Measurements from ENCODE around the gene HECW1.

Gene HECW1

DNA sequence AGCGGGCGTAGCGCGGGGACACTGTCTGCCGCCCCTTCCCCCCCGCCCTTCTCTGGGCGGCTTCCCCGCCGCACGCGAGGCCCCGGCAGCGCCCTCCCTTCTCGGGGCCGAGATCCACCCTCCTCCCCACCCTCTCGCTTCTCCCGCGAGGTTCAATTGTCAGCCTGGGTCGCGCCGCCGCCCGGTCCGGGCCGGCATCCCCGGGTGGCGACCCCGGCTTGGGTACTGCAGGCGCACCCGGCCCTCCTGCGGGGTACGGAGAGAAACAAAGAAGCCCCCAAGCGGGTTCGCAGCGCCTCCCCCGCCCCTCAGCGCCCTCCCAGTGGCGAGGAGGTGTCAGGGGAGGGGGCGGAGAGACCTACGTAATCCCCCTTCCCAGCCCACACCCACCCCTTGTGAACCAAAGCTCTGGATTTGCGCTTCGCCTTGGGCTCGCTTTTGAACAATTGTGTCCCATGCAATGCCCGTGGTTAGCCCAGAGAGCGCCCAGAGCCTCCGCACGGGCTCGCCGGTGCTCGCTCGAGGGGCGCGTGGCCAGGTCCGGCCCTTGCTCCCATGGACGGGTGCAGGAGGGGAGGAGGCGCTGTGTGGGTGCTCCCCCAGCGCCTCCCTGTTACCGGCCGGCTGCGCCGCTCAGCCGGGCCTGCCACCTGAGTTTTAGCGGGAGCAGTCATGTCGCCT, 634 bp downstream of the HECW1 start:
- TF ChIP-seq, protein P1, sequence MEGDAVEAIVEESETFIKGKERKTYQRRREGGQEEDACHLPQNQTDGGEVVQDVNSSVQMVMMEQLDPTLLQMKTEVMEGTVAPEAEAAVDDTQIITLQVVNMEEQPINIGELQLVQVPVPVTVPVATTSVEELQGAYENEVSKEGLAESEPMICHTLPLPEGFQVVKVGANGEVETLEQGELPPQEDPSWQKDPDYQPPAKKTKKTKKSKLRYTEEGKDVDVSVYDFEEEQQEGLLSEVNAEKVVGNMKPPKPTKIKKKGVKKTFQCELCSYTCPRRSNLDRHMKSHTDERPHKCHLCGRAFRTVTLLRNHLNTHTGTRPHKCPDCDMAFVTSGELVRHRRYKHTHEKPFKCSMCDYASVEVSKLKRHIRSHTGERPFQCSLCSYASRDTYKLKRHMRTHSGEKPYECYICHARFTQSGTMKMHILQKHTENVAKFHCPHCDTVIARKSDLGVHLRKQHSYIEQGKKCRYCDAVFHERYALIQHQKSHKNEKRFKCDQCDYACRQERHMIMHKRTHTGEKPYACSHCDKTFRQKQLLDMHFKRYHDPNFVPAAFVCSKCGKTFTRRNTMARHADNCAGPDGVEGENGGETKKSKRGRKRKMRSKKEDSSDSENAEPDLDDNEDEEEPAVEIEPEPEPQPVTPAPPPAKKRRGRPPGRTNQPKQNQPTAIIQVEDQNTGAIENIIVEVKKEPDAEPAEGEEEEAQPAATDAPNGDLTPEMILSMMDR (IDR thresholded peaks at IDR 0.05; ENCODE audit: extremely low read depth, missing control alignments): no peak
- DNase-seq (ENCODE audit: low spot score): peak; percentile 43

DNA sequence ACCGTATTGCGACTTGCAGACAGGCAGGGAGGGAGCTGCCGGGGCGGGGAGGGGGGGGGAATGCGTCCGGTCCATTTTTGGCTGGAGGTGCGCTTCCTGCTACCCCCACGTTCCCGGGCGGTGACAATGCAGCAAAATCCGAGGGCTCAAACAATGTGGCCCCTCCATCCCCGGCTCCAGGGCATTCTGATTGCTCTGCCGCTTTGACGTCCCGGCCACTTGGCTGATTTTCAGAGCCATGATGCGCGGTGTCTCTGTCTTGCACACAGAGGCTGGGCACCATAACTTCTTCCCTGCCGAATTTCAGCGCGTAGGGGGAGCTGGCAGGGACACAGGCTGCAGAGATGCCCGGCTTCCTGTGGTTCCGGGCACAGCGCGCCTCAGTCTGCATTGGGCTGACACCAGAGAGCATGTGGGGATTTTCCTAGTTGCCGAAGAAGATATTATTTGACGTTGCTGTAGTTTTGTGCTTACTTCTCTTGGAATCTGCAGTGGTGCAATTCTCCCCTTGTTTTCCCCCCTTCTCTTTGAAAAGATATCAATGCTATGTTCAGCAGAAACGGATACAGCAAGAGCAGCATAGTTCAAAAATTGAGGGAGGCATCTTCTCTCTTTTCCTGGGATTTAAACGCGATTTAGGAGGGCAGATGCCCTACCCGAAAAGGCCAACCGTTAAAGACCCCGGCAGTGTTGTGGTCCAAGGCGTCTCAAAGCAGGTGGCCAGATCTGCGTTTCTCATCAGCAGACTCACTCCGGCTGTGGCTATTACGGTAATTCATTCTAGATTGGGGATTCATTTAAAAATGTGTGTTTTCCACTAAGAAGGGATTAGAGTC, 1.4 kb downstream of the HECW1 start:
- TF ChIP-seq, protein P1 (IDR thresholded peaks at IDR 0.05; ENCODE audit: extremely low read depth, missing control alignments): no peak
- DNase-seq (ENCODE audit: low spot score): peak; percentile 31

DNA sequence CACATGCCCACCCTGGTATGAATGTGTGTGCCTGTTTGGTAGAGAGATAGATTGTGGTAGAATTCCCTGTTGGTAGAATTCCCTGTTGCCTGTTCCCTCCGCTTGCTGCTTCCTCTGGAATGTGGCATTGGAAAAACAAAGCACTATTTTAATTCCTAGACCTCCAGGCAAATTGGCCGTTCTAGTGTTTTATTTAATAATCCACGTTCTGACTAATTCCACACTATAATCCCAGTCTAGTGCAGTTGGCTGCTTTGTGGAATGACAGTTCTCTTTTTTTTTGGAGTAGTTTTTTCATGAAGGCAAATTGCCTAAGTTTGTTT, 2.0 kb downstream of the HECW1 start:
- no peak for DNase-seq (ENCODE audit: low spot score)
- TF ChIP-seq, protein P1 (IDR thresholded peaks at IDR 0.05; ENCODE audit: extremely low read depth, missing control alignments): no peak

GRCh38 chr7:43116451-43116850, 4.0 kb downstream of the HECW1 start:
- TF ChIP-seq, protein P1 (IDR thresholded peaks at IDR 0.05; ENCODE audit: extremely low read depth, missing control alignments): no peak
- no peak for DNase-seq (ENCODE audit: low spot score)

GRCh38 chr7:43117095-43117494, 4.6 kb downstream of the HECW1 start:
- TF ChIP-seq, protein P1 (IDR thresholded peaks at IDR 0.05; ENCODE audit: extremely low read depth, missing control alignments): no peak

GRCh38 chr7:43117861-43118260, 5.4 kb downstream of the HECW1 start:
- TF ChIP-seq, protein P1 (IDR thresholded peaks at IDR 0.05; ENCODE audit: extremely low read depth, missing control alignments): no peak
- DNase-seq (ENCODE audit: low spot score): no peak

More at GRCh38 chr7:43117095-43117494, 4.6 kb downstream of the HECW1 start:
- no peak for DNase-seq (ENCODE audit: low spot score)

DNA sequence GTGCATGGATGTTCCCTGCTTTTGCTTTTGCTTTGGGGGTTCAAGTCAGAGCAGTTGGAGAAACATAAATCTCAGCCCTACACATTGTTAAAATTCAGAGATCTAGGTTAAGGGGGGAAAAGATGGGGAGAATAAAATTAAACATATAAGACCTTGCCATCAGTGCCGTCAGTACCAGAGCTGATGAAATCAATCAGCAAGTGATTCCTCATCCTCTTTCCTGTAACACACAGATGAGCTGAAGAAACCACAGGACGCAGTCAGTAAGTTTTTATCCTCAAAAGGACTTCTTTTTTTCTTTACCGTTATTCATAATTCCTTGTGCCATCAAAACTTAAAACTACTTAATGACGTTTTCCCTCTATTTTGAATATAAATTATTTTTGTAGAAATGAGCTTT, 5.9 kb downstream of the HECW1 start:
- DNase-seq (ENCODE audit: low spot score): no peak

More for the DNA sequence above, 5.9 kb downstream of the HECW1 start:
- TF ChIP-seq, protein P1 (IDR thresholded peaks at IDR 0.05; ENCODE audit: extremely low read depth, missing control alignments): no peak

All from GM20000 (cell line).